ENCODE results near the gene FGF9.

Gene FGF9

DNA sequence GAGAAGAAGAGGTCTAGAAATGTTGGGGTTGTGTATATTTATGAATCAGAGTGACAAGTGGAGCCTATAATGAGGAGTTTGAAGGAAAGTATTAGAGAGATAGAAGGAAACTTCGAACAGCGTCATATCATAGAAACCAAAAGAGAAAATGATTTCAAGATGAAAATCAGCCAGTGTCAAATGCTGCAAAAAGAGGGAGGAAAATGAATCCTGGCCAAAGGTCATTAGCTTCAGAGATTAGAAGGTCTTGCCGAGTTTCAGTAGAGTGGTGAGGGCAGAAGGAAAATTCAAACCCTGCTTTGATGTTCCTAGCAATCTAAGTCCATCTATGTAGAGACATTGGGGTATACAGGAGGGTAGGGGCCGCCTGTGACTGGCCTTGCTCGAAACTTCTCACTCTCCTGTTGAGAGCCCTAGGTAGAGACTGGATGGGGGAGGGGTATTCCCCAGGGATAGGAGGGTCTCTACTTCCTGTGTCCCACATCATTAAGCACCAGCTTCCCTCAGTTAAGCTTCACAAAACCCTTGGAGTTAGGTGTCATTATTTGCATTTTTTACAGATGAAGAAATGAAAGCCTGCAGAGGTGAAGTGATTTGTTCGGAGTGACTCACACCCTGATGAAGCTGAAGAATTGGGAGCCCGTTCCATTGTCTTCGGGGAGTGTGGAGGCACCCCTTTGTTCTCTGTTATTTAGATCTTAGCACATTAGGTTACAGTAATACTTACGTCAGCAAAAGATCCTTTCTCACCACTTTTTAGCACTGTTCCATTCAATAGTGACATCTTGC is 62.8 kb downstream of the FGF9 start:
- no peak overlapping the region for H3K4me3 ChIP-seq (ENCODE audit: low read length)
- TF ChIP-seq, protein P1, sequence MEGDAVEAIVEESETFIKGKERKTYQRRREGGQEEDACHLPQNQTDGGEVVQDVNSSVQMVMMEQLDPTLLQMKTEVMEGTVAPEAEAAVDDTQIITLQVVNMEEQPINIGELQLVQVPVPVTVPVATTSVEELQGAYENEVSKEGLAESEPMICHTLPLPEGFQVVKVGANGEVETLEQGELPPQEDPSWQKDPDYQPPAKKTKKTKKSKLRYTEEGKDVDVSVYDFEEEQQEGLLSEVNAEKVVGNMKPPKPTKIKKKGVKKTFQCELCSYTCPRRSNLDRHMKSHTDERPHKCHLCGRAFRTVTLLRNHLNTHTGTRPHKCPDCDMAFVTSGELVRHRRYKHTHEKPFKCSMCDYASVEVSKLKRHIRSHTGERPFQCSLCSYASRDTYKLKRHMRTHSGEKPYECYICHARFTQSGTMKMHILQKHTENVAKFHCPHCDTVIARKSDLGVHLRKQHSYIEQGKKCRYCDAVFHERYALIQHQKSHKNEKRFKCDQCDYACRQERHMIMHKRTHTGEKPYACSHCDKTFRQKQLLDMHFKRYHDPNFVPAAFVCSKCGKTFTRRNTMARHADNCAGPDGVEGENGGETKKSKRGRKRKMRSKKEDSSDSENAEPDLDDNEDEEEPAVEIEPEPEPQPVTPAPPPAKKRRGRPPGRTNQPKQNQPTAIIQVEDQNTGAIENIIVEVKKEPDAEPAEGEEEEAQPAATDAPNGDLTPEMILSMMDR (conservative IDR thresholded peaks at IDR 0.05; ENCODE audit: low read depth, low read length), result no peak
- DNase-seq (ENCODE audit: low read depth), result no peak

DNA sequence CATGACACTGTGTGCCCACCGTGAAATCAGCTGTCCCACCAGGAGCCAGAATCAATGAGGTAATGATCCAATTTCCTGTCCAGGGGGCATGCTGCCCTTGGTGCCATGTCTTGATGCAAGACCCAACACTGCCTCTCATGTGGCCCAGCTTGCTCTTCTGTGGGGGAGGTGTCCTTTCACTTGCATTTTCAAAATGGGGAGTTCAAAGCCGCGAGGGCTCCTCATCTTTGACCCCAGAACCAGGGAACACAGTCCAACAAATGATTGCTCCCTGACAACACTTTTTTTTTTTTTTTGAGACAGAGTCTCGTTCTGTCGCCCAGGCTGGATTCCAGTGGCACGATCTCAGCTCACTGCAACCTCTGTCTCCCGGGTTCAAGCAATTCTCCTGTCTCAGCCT is 64.1 kb downstream of the FGF9 start:
- TF ChIP-seq, protein P1 (conservative IDR thresholded peaks at IDR 0.05; ENCODE audit: low read depth, low read length), result no peak
- no peak for DNase-seq (ENCODE audit: low read depth)
- H3K4me3 ChIP-seq (ENCODE audit: low read length), result no peak overlapping the region

DNA sequence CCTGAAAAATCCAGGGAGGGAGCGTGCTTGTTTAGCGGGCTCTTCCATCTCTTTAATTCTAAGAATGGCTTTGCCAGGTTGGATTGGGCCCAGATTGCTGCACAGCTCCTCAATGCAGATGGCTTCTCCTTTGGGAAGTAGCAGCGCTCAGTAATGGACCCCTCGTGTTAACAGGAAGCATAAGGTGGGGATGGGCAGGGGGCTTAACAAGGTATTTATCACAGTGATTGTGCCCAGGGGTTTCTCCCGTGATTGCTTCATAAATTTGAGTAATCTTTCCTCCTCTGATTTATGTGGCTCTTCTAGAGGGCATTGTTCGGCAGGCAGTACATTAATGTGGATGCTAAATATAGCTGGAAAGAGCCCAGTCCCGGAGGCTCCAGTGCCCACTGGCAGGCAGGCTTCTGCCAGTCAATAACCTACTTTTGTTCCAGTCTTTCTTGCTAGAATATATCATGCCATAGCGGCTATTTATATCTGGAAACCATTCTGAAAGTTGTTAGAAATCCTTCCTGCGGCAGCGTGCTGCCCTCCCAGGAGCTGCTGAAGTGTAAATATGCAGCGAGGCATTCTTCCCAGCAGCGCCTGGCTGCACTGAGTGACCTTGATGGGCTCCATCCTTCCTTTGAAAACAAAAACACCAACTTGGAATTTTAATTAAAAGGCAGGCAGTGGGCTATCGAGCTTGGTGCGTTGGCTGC is 65.0 kb downstream of the FGF9 start:
- DNase-seq (ENCODE audit: low read depth), result no peak
- no peak overlapping the region for H3K4me3 ChIP-seq (ENCODE audit: low read length)
- TF ChIP-seq, protein P1 (conservative IDR thresholded peaks at IDR 0.05; ENCODE audit: low read depth, low read length), result no peak

DNA sequence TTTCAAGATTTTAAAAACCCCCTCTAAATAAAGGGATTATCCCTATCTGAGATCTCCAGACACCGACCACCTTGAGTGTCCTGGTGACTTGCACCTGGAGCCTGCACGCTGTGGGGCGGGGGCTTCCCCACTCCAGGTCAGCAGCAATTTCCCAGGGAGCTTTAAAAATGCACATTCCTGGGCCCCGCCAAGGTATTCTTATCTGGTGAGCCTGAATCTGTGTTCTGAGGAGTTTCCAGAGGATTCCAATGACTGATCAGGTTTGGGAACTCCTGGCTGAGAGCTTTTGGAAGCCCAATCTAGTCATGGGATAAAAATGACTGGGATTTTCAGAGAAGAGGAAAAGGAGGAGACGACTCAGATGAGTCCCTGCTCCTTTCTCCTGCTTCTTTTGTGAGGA is 66.1 kb downstream of the FGF9 start:
- no peak for DNase-seq (ENCODE audit: low read depth)
- TF ChIP-seq, protein P1 (conservative IDR thresholded peaks at IDR 0.05; ENCODE audit: low read depth, low read length), result no peak

DNA sequence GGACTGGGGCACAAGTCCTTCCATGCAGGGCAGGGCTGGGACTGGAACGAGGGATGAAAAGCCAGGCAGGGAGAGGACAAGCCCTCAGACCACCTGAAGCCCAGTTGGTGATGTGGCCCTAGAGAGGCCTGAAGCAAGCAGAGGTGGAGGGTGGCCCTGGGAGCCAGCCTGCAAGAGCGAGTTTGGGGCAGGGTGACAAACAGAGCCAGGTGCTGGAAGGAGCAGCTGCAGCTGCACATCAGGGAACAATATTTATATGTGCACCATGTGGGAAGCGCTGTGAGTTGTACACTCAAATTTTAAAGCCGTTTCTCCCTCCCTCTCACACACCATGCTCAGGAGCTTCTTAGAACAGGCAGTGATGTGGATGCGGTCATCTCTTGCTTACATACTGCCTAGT is 67.8 kb downstream of the FGF9 start:
- DNase-seq (ENCODE audit: low read depth), result no peak
- H3K4me3 ChIP-seq (ENCODE audit: low read length), result no peak overlapping the region
- TF ChIP-seq, protein P1 (conservative IDR thresholded peaks at IDR 0.05; ENCODE audit: low read depth, low read length), result no peak

More for the DNA sequence above, 66.1 kb downstream of the FGF9 start:
- H3K4me3 ChIP-seq (ENCODE audit: low read length), result no peak overlapping the region

DNA sequence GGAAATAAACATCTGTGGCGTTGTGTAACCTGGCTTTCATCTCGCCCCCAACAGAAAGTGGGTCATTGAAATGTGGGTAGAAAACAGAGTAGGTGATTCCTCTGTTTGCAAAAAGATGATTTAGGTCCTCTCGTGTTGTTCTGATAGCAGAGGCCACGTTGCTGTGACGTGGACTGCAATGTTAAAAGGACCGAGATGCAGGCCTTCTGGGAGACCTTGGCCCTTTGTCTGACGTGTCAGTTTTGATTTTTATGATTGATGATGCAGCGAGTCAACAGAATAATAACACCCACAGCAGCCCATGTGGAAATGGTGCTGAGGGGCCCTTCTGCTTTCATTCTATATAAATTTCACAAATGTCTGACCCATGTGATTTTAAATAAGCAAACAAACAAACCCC is 68.9 kb downstream of the FGF9 start:
- TF ChIP-seq, protein P1 (conservative IDR thresholded peaks at IDR 0.05; ENCODE audit: low read depth, low read length), result no peak
- no peak for DNase-seq (ENCODE audit: low read depth)
- H3K4me3 ChIP-seq (ENCODE audit: low read length), result no peak overlapping the region
